Measurements from ENCODE around the gene ALG9. TPM values are rescaled to one million over a fixed set of nuclear protein-coding genes. Genes with fewer than 3 reads are reported as not detected.

The ALG9 gene
- total and polyA plus RNA-seq, 10 of the 15 experiments (the other 5 are each of a cell fraction or from before 2014, with no cell fraction given): 10.8 to 41.6 (median 25.5) TPM

DNA sequence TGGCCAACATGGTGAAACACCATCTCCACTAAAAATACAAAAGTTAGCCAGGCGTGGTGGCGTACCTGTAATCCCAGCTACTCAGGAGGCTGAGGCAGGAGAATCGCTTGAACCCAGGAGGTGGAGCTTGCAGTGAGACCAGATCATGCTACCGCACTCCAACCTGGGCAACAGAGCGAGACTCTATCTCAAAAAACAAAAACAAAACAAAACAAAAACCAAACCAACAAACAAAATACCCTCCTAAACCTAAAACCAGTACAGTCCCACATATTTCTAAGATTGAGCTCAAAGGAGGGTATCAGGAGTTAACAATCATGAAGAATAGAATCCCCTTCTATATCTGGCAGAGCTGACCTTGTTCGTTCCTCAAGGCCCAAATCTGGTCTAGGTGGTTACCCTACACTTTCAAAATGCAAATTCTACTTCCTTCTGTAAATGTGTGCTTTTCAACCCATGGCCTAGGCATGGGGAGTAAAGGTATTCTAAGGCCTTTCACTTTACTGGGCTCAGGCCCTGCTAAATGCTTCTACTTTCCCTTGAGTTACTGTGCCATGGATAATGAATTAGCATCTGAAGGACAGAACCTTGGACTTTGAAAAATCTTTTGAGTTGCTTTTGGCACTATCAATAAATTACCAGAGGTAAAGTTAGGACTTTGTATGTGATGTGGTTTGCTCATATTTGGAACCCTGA is 94.8 kb downstream of the ALG9 start (continued):
- TF ChIP-seq, protein P1, sequence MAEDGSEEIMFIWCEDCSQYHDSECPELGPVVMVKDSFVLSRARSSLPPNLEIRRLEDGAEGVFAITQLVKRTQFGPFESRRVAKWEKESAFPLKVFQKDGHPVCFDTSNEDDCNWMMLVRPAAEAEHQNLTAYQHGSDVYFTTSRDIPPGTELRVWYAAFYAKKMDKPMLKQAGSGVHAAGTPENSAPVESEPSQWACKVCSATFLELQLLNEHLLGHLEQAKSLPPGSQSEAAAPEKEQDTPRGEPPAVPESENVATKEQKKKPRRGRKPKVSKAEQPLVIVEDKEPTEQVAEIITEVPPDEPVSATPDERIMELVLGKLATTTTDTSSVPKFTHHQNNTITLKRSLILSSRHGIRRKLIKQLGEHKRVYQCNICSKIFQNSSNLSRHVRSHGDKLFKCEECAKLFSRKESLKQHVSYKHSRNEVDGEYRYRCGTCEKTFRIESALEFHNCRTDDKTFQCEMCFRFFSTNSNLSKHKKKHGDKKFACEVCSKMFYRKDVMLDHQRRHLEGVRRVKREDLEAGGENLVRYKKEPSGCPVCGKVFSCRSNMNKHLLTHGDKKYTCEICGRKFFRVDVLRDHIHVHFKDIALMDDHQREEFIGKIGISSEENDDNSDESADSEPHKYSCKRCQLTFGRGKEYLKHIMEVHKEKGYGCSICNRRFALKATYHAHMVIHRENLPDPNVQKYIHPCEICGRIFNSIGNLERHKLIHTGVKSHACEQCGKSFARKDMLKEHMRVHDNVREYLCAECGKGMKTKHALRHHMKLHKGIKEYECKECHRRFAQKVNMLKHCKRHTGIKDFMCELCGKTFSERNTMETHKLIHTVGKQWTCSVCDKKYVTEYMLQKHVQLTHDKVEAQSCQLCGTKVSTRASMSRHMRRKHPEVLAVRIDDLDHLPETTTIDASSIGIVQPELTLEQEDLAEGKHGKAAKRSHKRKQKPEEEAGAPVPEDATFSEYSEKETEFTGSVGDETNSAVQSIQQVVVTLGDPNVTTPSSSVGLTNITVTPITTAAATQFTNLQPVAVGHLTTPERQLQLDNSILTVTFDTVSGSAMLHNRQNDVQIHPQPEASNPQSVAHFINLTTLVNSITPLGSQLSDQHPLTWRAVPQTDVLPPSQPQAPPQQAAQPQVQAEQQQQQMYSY (CRISPR knock-in tag; IDR thresholded peaks at IDR 0.05): no peak
- peak; percentile 55; the same call in 1 of the 2 replicates for TF ChIP-seq ATF7 (IDR thresholded peaks at IDR 0.05; ENCODE audit: low read depth)
- TF ChIP-seq MEF2A (IDR thresholded peaks at IDR 0.05; ENCODE audit: insufficient read depth, low read depth, low read length): 0 out of 2 replicates have a peak, but pooled peaks have one; percentile 50
- TF ChIP-seq RBBP5 (conservative IDR thresholded peaks at IDR 0.05): 0 out of 2 replicates have a peak, but pooled peaks have one; percentile 54

GRCh38 chr11:111774955-111775710 is 96.2 kb downstream of the ALG9 start:
- Histone ChIP-seq H3K36me3 (ENCODE audit: control insufficient read depth in 2 of 2, insufficient read depth in 2 of 2, low read length in 1 of 2) (no peaks in the 10 kb centered on the region), H3K27ac (ENCODE audit: control insufficient read depth, insufficient read depth) (no peak overlapping the region), H3K4me2 (ENCODE audit: control insufficient read depth, insufficient read depth) (no peak overlapping the region), H3K79me2 (ENCODE audit: control insufficient read depth, insufficient read depth, low read length) (no peaks in the 10 kb centered on the region), H3K9me3 (replicated peaks; ENCODE audit: control insufficient read depth, insufficient read depth, low read length) (no peaks in the 10 kb centered on the region), H4K20me1 (ENCODE audit: control insufficient read depth, insufficient read depth) (no peaks in the 10 kb centered on the region), H3K4me1 (ENCODE audit: control insufficient read depth, insufficient read depth, low read length) (peaks cover 8% of the 10 kb centered on the region; the same call in 1 of the 2 replicates), H3K9ac (ENCODE audit: control insufficient read depth, insufficient read depth, low read length) (no peak overlapping the region), H2AFZ (ENCODE audit: control insufficient read depth, low read depth, low read length) (no peak overlapping the region), H3K27me3 (replicated peaks in 1 of 2; ENCODE audit: control insufficient read depth in 2 of 2, insufficient read depth in 2 of 2, low read length in 1 of 2) (no peaks in the 10 kb centered on the region), H3K4me3 (no peak overlapping the region)
- intact Hi-C loops (cut with micrococcal nuclease; ENCODE audit: unreplicated experiment) (loop anchor here (10.0 kb wide), 2 partner anchors 320 to 1490 kb away; no protein-coding TSS in a partner anchor), in situ Hi-C loops (cut with MboI) (loop anchor here (5.0 kb wide), 1 partner anchor 173 kb away; the partner anchor contains the start of gene SIK2)
- CTCF ChIA-PET: interaction anchor here (1.9 to 6.4 kb wide), 5 partner anchors 11 to 188 kb away, joined by 6 to 170 read pairs (median 94); partner anchors contain the start of genes PPP2R1B and SIK2
- POLR2A ChIA-PET: interaction anchor here (3.0 to 5.8 kb wide), 2 partner anchors 9 to 12 kb away, joined by 14 to 56 read pairs; partner anchors contain the start of gene PPP2R1B
- no peak for DNase-seq (ENCODE audit: low read depth, low spot score)
- no peak for ATAC-seq
- WGBS (ENCODE audit: insufficient coverage, insufficient replicate concordance, low lambda C conversion rate, missing lambda C conversion rate): 96% methylated on average over 6 of the region's 6 CpGs
- no peak for FAIRE-seq
- RAD21 ChIA-PET (ENCODE audit: unreplicated experiment): interaction anchor here (3.0 to 5.9 kb wide), 6 partner anchors 10 to 172 kb away, joined by 15 to 136 read pairs (median 29); partner anchors contain the start of genes PPP2R1B and SIK2
- no TSS peak for BruUV-seq (replicated peaks)
- TF ChIP-seq MTA3 (IDR thresholded peaks at IDR 0.05; ENCODE audit: borderline replicate concordance, low read length): no peak
- SMC1A ChIA-PET (ENCODE audit: uncharacterized antibody, unreplicated experiment): interaction anchor here (0.9 to 6.0 kb wide), 8 partner anchors 9 to 188 kb away, joined by 3 to 154 read pairs (median 17); partner anchors contain the start of genes PPP2R1B and SIK2

Data from GM12878 (cell line).